ENCODE data around the gene LGALS9C. TPM values are rescaled to one million over a fixed set of nuclear protein-coding genes. Genes with fewer than 3 reads are reported as not detected.
"Not testable (repeated sequence)": the region's sequence is repeated elsewhere in the genome, so short reads cannot be mapped to it uniquely, and the experiment has no call there.

Gene LGALS9C
- total and polyA plus RNA-seq, 2 of the 4 experiments (the other 2 are of a cell fraction) = not detected

DNA sequence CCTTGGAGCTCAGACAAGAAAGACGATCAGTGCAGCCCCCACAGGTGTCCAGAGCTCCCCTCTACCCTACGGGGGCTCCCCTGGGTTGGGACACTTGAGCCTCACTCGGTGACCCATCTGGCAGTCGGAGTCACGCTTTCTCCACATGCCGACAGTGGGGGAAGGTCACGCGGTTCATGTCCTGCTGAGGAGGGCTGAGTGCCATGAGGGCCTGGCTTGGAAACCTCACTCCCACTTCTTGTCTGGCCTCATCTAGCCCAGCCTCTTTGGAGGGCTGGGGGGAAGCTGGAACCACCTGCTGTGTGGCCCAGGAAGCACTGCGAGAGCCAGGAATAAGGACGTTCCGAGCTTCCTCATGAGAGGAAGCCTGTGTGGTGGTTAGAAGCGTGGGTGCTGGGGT, 1.8 kb downstream of the LGALS9C start:
- intact Hi-C loops (cut with micrococcal nuclease); CTCF ChIA-PET; H3K27me3 ChIP-seq (ENCODE audit: control insufficient read depth, insufficient read depth, low read length); POLR2A ChIA-PET (ENCODE audit: unreplicated experiment); H3K4me3 ChIP-seq (ENCODE audit: insufficient read depth, low read depth, low read length); DNase-seq; H2AK5ac ChIP-seq (ENCODE audit: low read depth, low read length); H2AK9ac ChIP-seq (replicated peaks; ENCODE audit: low read depth, low read length, poor library complexity); H4K8ac ChIP-seq (ENCODE audit: low read depth in 2 of 2, low read length in 2 of 2); H3K18ac ChIP-seq (ENCODE audit: low read depth, low read length); H3K9ac ChIP-seq (ENCODE audit: low read depth, low read length); H2BK5ac ChIP-seq (ENCODE audit: low read depth, low read length, poor library complexity, severe bottlenecking); H3K79me1 ChIP-seq (ENCODE audit: low read depth in 1 of 2, low read length in 2 of 2); H3K23ac ChIP-seq (ENCODE audit: low read depth, low read length); H3K4ac ChIP-seq (ENCODE audit: low read depth, low read length); H3K27ac ChIP-seq (ENCODE audit: insufficient read depth, low read length); H2BK120ac ChIP-seq (ENCODE audit: low read depth, low read length); ATAC-seq (ENCODE audit: low read depth); H2BK20ac ChIP-seq (ENCODE audit: low read depth, low read length); in situ Hi-C loops (cut with MboI; ENCODE audit: low sequenced_read_pairs); H3K4me2 ChIP-seq (ENCODE audit: low read depth, low read length); H3K4me1 ChIP-seq (ENCODE audit: control insufficient read depth, insufficient read depth, low read length); H3K9me1 ChIP-seq (ENCODE audit: insufficient read depth, low read length); dilution Hi-C loops (cut with HindIII; ENCODE audit: low sequenced_read_pairs, unreplicated experiment); H4K5ac ChIP-seq (ENCODE audit: low read depth, low read length); H2AFZ ChIP-seq (replicated peaks; ENCODE audit: low read length, poor library complexity); H2BK15ac ChIP-seq (ENCODE audit: low read depth, low read length); H3K36me3 ChIP-seq (ENCODE audit: control insufficient read depth, insufficient read depth, low read length); H3K9me3 ChIP-seq (ENCODE audit: control insufficient read depth, insufficient read depth, low read length); BruUV-seq (replicated peaks); H3K56ac ChIP-seq (ENCODE audit: extremely low read depth, insufficient read depth, low read length); H4K20me1 ChIP-seq (ENCODE audit: insufficient read depth, low read length); H3K14ac ChIP-seq (replicated peaks; ENCODE audit: low read depth, low read length); H4K91ac ChIP-seq (ENCODE audit: insufficient read depth, low read depth, low read length): not testable (repeated sequence)
- no CpG with 5 or more reads among the region's 12 CpGs for WGBS, 2 experiments (ENCODE audit: extremely low coverage in 2 of 2, insufficient read length in 1 of 2)

DNA sequence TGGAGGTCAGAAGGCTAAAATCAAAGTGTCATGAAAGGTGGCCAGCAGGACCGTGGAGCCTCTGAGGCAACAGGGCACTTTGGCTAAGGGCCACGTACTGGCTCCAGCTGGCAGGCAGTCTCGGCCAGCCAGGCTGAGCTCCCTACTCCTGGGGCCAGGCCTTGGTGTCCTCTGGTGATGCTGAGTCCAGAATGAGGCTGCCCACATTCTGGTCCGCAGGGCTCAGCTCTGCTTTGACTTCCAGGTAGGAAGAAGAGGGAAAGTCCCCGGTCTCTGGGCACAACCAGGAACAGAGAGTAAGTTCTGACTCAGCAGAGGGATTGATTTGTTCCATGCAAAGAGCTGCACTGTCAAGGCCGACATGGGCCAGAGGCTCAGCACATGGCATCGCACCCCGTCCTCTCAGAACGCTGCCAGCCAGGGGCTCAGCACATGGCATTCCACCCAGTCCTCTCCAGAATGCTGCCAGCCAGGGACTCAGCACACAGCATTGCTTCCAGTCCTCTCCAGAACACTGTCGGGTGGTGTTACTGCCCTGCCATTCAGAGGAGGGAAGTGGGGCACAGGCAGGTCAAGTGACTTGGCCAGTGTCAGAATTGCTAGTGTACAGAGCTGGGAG, 2.5 kb downstream of the LGALS9C start:
- intact Hi-C loops (cut with micrococcal nuclease); H2BK15ac ChIP-seq (ENCODE audit: low read depth, low read length); H3K27me3 ChIP-seq (ENCODE audit: control insufficient read depth, insufficient read depth, low read length); H4K5ac ChIP-seq (ENCODE audit: low read depth, low read length); BruUV-seq (replicated peaks); H2BK120ac ChIP-seq (ENCODE audit: low read depth, low read length); H3K56ac ChIP-seq (ENCODE audit: extremely low read depth, insufficient read depth, low read length); H2BK20ac ChIP-seq (ENCODE audit: low read depth, low read length); H3K27ac ChIP-seq (ENCODE audit: insufficient read depth, low read length); H4K8ac ChIP-seq (ENCODE audit: low read depth in 2 of 2, low read length in 2 of 2); H3K23ac ChIP-seq (ENCODE audit: low read depth, low read length); H3K9me3 ChIP-seq (ENCODE audit: control insufficient read depth, insufficient read depth, low read length); H3K9me1 ChIP-seq (ENCODE audit: insufficient read depth, low read length); H4K20me1 ChIP-seq (ENCODE audit: insufficient read depth, low read length); H2BK5ac ChIP-seq (ENCODE audit: low read depth, low read length, poor library complexity, severe bottlenecking); dilution Hi-C loops (cut with HindIII; ENCODE audit: low sequenced_read_pairs, unreplicated experiment); H3K4me2 ChIP-seq (ENCODE audit: low read depth, low read length); H3K14ac ChIP-seq (replicated peaks; ENCODE audit: low read depth, low read length); H3K4me3 ChIP-seq (ENCODE audit: insufficient read depth, low read depth, low read length); H3K36me3 ChIP-seq (ENCODE audit: control insufficient read depth, insufficient read depth, low read length); ATAC-seq (ENCODE audit: low read depth); H3K18ac ChIP-seq (ENCODE audit: low read depth, low read length); H4K91ac ChIP-seq (ENCODE audit: insufficient read depth, low read depth, low read length); H2AK5ac ChIP-seq (ENCODE audit: low read depth, low read length); H3K9ac ChIP-seq (ENCODE audit: low read depth, low read length); H3K4me1 ChIP-seq (ENCODE audit: control insufficient read depth, insufficient read depth, low read length); H3K4ac ChIP-seq (ENCODE audit: low read depth, low read length); in situ Hi-C loops (cut with MboI; ENCODE audit: low sequenced_read_pairs); CTCF ChIA-PET; H2AFZ ChIP-seq (replicated peaks; ENCODE audit: low read length, poor library complexity); POLR2A ChIA-PET (ENCODE audit: unreplicated experiment); H2AK9ac ChIP-seq (replicated peaks; ENCODE audit: low read depth, low read length, poor library complexity); DNase-seq; H3K79me1 ChIP-seq (ENCODE audit: low read depth in 1 of 2, low read length in 2 of 2): not testable (repeated sequence)
- WGBS, 2 experiments (ENCODE audit: extremely low coverage in 2 of 2, insufficient read length in 1 of 2) = no CpG with 5 or more reads among the region's 10 CpGs

All from IMR-90 (cell line).